GM18868 (cell line): Measurements from ENCODE around the gene IL6R.
"Not testable (repeated sequence)": the region's sequence is repeated elsewhere in the genome, so short reads cannot be mapped to it uniquely, and the experiment has no call there.

ENCODE experiments used
- ATAC-seq: cut with Tn5 transposase; IDR thresholded peaks from one replicate; pipeline ENCODE4 v1.9.1; 2021; ENCODE audit warnings: mild to moderate bottlenecking, moderate library complexity; ENCODE audit not compliant: unreplicated experiment

The IL6R gene

DNA sequence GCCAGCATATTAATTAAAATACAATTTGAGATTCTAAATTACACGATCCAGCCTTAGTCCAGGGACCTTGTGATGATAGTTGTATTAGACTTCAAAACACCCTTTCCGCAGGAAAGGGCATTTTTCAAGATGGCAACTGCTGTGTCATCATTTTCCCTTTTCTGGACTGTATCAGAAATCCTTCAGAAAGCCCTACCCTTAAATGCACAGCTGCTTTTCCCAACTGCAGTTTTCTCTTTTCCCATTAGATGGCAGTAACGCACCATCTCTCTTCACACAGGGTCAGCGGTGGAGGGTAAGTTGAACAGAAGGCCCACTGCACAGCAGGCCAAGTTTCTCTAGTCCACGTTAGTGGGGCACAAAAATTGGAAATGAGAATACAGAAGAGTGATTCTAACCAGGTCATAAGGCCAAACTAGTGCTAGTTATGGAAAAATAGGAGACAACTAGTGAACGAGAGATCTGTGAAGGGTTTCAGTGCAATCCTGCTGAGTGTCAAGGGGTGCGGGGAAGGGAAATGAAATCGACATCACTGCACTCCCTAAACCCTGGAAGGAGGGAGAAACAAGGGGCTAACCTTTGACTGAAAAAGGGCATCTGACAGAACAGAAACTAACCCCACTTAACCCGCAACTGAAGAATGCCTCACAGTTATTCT is 74.8 kb downstream of the IL6R start:
- ATAC-seq, result no peak

DNA sequence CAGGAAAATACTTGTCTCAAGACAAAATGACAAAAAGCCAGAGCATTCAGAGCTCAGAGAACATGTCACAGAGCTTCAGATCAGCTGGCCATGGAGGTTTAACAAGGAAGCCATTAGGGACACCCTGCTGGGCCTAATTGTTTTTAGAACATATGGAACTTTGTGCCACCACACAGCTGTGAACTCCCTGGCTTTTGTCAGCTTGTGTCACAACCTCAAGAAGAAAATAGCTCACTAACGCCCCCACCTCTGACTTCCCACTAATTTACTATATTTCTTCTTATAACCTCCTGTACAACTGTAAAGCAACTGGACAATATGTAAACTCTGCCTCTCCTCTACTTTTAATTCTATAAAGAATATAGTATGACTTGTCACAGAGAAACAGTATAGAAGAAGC is 75.9 kb downstream of the IL6R start:
- no peak for ATAC-seq

DNA sequence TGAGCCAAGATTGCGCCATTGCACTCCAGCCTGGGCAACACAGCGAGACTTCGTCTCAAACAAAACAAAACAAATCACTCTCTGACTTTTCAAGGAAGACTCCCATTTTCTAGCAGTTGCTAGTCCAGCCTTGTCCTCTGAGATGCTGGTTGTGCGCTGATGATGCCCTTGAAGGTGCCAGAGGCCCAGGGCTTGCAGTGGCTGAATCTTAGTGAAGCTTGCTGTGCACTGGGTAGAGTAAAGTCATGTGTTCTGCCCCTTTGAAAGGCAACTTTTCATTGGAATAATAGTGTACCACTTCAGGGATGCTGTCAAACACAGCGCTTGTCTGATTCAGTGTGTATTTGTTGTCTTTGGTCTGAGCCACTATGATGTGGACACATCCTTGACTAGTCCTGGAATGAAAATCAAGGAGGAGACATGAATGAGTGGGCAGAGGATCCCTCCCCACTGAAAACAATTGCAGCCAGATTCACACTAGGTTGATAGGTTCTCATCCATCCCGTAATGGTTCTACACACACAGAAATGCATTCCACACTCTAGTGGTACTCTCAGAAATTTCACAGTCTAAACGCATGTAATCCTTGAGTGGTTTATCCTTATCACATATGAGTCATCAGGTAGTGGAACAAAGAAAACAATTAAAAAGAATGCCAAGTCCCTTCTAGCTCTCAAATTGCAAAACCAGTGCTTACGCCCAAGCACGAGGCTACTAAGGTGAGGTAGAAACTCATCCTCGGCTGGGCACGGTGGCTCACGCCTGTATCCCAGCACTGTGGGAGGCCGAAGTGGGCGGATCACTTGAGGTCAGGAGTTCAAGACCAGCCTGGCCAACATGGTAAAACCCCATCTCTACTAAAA is 79.0 kb downstream of the IL6R start:
- no peak for ATAC-seq

DNA sequence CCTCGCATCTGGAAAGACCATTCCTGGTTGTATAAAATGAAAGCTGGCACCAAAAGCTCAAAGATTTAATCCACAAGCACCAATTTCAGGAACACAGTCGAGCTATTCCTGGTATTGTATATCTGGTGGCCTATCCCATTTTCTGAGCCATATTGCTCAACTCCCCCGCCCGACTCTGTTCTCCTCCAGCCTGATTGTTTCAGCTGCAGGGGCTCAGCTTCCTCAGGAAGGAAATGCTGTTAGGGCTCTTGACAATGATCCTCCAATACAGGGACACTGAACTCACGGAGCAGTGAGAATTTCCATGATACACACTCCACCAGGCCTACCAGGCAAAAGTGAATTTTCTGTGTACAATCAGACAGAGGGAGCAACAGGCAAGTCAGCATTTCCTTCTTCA is 80.0 kb downstream of the IL6R start:
- no peak for ATAC-seq

DNA sequence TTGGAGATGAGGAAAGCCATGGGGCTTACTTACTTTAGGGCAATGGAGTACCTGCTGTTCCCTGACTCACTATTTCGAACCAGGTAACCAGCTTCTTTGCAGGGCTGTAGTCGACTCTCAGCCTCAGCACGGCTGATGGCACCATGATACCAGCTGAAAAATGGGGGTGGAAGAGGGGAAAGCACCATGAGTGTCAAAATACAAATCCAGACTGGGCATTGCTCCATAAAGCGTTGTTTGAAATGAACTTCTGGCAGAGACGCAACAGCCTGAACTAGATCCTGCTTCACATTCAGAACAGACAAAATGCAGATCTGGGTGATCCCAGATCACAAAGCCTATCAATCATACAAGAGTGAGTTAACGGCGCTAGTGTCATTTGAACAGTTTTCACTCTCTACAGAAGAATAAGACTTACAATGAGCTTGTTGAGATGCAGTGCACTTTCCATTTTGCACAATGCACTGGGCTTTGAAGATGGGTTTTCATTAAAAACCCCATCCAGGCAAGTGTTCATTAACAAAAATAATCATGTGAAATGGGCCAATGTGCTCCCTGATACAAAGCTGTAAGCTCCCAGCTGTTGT is 80.9 kb downstream of the IL6R start:
- ATAC-seq, result no peak

DNA sequence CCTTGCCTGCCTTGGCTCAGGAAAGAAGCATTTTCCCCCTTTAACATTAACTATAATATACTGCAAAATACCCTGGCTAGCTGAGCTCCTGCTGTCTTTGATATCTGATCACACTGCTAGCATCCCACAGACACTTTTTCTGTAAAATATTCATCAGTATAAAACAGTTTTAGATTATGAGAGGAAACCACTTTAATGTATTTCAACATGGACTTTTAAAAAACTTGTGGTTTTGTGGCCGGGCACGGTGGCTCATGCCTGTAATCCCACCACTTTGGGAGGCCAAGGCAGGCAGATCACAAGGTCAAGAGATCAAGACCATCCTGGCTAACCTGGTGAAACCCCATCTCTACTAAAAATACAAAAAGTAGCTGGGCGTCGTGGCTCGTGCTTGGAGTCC is 81.6 kb downstream of the IL6R start:
- ATAC-seq, result not testable (repeated sequence)

DNA sequence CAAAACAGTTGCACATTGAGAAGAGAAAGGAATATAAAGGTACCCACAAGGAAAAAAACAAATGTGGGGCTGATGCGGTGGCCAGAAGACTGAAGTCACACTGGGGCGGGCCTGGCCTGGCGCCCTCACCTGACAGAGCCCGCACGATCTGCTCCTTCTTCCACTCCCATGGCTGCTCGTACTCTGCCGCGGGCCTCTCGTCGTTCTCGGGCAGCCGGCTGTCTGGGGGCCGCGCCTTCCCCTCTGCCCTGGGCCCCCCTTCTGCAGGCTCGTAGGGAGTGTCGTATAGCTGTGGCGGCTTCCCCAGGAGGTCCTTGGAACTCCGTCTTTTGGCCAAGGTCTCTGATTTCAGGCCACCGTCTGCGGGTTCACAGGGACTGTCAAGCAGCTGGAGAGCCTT is 83.8 kb downstream of the IL6R start:
- ATAC-seq, result no peak

DNA sequence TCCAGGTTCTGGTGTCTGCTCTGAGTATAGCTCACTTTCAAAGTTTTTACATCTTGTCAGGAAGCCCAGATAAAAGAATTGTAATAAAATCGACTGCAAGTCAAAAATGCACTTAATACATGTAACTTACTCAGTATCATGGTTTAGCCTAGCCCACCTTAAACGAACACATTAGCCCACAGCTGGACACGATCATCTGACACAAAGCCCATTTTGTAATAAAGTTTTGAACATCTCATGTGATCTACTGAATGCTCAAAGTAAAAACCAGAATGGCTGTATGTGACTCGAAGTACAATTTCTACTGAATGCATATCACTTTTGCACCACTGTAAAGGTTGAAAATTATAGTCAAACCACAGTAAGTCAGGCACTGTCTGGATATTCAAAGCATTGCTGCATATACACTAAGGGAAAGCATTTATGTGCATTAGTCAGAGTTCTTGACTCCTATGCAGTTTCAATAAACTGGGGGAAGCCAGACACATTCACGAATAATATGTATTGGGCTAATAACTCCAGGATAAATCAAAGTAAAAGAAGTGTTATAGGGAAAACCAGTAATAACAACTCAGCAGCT is 84.6 kb downstream of the IL6R start:
- ATAC-seq, result no peak

DNA sequence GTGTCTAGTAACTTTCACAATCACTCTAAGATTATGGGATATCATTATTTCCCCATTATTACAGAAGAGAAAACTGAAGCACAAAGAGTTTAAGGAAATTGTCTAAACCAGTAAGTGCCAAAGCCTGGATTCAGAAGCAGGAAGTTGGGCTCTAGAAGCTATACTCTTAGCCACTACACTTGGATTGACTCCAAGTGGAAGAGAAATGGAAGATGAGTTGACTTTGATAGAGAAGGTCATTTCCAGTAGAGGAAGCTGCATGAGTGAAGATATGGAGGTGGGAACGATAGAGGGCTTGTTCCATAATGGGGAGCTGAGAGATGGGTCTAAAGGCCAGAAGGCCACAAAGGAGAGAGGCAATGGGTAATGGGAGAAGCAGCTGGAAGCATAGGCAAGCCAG is 85.2 kb downstream of the IL6R start:
- ATAC-seq, result no peak

DNA sequence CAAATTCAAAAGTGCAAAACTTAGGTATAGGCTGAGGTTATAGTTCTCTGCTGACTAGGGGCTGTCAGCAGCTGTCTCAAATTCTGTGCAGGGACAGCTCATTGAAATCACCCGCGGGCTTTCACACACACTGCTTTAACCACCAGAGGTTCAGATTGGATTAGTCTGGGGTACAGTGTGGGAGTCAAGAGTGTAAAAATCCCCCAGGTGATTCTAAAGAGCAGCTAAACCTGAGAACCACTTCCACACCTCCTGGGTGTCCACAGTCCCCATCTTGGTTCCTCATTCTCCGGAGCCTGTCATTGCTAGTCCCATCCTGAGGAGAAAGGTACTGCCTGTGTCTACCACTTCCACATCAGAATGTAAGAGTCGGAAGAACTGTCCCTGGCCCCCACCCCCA is 87.0 kb downstream of the IL6R start:
- peak; percentile 60 for ATAC-seq

DNA sequence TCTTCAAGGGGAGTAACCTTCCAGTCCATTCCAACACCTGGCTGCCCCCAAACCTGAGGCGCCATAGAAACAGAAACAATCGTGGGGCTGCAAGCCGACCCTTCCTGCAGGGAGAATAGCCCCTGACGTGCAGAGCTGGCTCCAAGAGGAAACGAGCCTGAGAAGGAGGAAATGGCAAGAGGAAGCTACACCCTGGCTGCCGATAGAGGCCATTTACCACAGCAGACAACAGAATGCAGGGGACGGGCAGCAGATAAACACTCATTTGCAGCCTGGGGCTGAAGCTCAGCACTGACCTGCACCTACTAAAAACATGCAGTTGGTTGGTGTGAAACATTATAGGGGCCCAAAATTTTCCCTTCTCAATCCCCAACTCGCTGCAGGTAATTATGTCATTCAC is 88.1 kb downstream of the IL6R start:
- no peak for ATAC-seq

DNA sequence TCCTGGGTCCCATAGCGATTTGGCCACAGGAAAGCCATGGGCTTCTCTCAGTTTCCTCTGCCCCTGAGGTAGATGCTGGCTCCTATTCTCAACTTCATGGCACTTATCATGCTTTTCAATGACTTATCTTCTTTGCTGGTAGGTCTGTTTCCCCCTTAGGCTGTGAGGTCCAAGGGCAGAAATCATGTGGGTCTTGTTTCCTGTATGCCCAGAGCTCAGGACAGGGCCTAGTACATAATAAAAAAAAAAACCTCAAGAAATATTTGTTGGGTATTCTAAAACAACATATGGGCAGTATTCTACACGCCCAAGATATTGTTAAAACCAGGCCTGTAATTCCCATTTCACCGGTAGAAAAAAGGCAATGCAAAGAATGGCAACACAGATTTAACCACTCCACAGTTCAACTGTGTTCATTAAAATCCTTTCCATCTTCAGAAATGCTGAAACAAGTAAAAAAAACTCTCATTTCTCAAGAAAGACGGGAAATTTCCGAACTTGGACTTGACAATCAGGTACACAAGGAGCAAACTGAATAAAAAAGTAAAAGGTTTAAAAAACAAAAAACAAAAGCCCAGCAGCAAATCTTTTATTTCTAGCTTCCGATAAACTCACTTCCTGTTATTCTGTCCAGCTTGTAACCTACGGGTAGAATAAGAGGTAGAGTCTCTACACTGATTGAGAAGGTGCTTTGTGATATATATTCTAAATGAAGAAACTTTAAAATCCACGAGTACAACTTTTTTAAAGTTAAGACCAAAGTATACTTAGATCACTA is 90.5 kb downstream of the IL6R start:
- no peak for ATAC-seq

DNA sequence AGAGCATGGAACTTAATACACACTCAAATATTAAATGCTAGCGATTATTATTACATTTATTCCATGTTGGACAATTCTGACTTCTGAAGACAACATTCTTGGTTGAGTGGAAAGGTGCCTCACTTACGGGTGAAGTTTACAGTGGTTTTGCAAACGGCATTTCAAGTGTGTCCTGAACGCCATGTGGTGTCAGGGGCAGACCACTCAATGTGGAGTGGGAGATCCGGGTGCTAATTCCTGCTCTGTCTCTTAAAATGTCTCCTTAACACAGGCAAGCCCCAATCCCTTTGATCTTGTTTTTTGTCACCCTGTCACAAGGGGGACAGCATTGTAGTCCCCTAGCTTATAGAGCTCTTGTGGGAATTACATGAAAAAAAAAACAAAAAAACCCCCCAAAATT is 91.2 kb downstream of the IL6R start:
- ATAC-seq, result no peak

DNA sequence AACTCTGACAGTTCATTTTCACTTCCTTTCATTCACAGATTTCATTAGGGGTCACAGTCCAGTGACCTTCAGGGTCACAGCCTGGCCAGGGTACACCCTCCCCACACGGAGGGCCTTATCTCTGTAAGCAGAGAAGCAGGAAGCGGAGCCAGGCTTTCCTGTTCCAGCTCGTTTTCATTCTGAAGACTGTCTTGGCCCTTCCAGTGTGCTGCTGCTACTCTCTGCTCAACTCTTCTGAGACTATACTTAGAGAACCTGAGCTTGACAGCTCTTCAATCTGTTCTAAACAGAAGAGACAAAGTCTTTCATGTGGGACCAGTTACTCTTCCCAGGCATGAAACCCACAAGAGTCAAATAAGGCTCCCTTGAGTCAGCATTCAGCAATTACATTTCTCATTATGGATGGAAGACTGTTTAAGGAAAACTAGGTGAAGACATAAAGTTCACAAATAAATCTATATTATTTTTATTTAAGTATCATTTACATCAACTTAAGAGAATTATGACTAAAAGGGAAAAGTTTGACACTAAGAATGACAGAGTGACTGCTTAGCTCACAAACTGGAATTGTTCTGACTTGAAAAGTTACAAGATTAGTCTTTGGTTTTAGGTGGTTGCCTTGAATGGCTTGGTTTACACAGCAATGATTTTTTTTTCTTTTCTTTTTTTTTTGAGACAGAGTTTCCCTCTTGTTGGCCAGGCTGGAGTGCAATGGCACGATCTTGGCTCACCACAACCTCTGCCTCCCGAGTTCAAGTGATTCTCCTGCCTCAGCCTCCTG is 92.1 kb downstream of the IL6R start:
- no peak for ATAC-seq

DNA sequence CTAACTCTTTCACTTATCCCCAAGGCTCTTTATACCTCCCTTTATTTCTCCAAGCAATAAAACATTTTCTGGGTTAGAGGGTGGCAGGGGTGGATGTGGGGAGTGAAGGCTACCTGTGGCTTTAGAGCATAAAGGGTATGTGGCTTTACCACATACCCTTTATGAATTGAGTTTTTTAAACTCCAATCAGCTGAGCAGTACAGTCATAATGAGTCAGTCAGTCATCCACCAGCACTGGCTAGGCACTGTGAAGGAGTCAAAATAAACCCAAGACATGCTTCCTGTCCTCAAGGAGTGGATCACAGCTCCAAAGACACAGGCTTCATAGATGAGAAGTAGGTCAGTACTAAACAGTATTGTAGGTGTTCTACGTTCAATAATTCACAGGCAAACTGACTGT is 94.3 kb downstream of the IL6R start:
- ATAC-seq, result no peak

DNA sequence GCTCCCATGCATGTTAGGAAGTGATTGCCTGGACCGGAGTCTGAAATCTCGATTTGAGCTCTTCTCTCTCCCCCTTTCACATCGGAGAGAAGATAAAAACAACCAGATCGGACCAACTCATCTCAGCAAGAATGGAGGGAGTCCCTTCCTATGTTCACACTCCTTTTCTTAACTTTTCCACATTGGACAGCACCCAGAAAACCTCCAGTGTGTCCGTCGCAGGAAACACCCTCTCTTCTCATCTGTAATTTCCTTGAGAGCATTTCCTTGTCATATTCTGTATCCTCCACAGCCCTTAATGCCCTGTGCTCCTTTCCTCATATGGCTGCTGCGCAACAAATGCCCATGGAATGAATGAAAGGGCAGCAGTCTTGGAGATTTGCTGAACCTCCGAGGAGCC is 95.4 kb downstream of the IL6R start:
- no peak for ATAC-seq

DNA sequence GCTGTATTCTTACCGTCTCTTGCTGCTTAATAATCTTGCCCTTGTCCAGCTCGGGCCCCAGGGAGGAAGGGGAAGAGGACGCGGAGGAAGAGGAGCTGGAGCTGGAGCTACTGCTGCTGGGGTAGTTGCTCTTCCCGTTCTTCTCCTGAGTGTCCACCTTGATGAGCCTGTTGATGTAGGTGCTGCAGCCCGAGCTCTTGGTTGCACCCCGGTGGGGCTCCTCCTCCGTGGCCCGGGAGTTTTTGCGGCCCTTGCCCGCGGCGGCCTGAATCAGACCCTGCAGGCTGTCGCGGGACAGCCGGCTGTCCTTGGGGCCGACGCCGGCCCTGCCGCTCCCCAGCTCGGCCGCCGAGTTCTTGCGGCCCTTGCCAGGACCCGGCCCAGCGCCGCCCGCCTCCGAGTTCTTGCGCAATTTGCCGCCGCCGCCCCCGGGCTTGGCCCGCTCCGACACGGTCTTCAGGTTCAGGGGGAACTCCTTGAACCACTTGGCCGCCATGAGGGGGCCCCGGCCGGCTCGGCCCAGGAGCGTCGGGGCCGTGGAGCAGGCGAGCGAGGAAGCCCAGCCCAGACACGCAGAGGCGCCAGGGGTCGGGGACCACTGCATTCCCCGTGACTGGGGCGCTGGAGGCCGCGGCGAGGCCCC is 96.4 kb downstream of the IL6R start:
- no peak for ATAC-seq

DNA sequence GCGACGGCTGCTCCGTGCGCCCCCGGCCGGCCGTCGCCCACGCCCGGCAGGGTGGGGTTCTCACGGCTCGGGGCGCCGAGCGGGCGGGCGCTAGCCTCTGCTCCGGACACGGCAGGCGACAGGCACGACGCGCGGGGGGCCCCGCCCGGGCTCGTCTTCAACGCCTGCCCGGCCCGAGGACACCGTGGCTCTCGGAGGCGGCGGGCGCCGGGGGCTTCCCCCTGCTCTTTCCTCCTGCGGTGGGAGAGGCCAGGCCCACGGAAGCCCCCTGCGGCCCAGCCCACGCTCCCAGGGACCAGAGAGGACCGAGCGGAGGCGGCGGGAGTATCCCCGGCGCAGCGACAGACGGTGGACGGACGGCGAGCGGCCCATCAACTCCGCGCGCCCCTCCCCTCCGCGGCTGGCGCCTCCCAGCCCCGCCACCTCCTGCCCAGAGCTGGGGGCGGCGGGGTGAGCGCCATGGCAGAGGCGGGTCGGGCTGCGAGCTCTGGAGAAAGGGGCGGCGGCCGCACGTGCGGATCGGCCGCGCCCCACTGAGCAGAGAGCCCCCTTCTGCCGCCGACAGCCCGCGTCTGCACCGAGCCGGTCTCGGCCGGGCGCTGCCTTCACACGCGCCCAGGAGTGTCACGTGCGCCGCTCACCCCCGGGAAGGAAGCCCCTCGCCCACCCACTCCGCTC is 97.1 kb downstream of the IL6R start, which contains the start of the genes SHE and TDRD10:
SHE (minus strand) TSS at position 347 of the 678 bp plus-strand sequence. CDS start 386 bp downstream, outside the sequence.
TDRD10 (plus strand) TSS at position 154 of the 678 bp plus-strand sequence. CDS start 4,685 bp downstream, outside the sequence.
- no peak for ATAC-seq

DNA sequence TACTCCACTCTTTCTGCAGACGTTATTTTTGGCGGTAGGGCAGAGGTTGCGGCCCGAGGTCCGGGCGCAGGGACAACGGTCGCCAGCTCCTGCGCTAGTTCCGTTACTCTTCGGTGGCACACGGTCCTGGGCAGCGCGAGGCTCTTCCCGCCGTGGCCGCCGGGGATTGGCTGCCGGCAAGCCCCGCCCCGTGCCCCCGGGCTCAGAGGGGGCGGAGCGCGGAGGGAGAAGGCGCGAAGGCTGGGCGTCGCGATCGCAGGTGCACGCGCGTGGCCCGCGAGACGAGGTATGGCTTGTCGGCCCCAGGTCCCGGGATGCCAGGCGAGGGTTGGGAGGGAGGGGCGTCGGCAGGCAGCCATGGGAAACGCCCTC is 97.6 kb downstream of the IL6R start:
- ATAC-seq, result no peak
